Astrocyte (in vitro differentiated cells and primary cell): ENCODE measurements around the gene DOCK2.
"Not testable (repeated sequence)": the region's sequence is repeated elsewhere in the genome, so short reads cannot be mapped to it uniquely, and the experiment has no call there.

ENCODE experiments used
- CTCF ChIP-seq: IDR thresholded peaks from 2 replicates; pipeline ENCODE4 v1.5.1; 2011; ENCODE audit warnings: low read depth, mild to moderate bottlenecking, inconsistent platforms, low read length, moderate library complexity; ENCODE audit not compliant: insufficient read depth
- EZH2 ChIP-seq: IDR thresholded peaks from 2 replicates; pipeline ENCODE4 v1.6.1; 2012; ENCODE audit warnings: mild to moderate bottlenecking, low read length, inconsistent platforms; ENCODE audit not compliant: insufficient read depth

GRCh38 chr5:170094329-170094728, 457.3 kb downstream of the DOCK2 start:
- TF ChIP-seq CTCF, EZH2: not testable (repeated sequence)
